ENCODE results near the gene GMEB2.

GMEB2 gene

GRCh38 chr20:63541371-63541770 is 85.5 kb downstream of the GMEB2 start:
- no CpG with 5 or more reads among the region's 28 CpGs for WGBS (ENCODE audit: extremely low coverage, insufficient coverage, insufficient read length)
- peaks cover 0 to 8% of the 10 kb centered on the region in 2 experiments for H3K4me1 ChIP-seq (ENCODE audit: control insufficient read depth in 1 of 2, insufficient read depth in 2 of 2, low read length in 2 of 2)
- H3K4me3 ChIP-seq (ENCODE audit: low read depth, low read length): no peak overlapping the region
- no peak overlapping the region for H3K9ac ChIP-seq (ENCODE audit: low read length)
- no peak overlapping the region for H2BK120ac ChIP-seq (ENCODE audit: insufficient read depth, low read length, poor library complexity)
- no peak overlapping the region for H4K8ac ChIP-seq (ENCODE audit: low read depth, low read length)
- H2BK5ac ChIP-seq (ENCODE audit: low read depth, low read length, poor library complexity): no peak overlapping the region
- H4K12ac ChIP-seq (ENCODE audit: low read depth, low read length): no peak overlapping the region
- no peak overlapping the region for H4K91ac ChIP-seq (ENCODE audit: low read depth, low read length)
- H2AK5ac ChIP-seq (ENCODE audit: low read length): no peak overlapping the region
- H2AFZ ChIP-seq (ENCODE audit: insufficient read depth, low read length, poor library complexity): no peak overlapping the region
- H3K18ac ChIP-seq (ENCODE audit: low read length): no peak overlapping the region
- H3K4me2 ChIP-seq (ENCODE audit: low read length): no peak overlapping the region
- H3K27ac ChIP-seq (ENCODE audit: low read depth, low read length): no peak overlapping the region
- no peak overlapping the region for H3K14ac ChIP-seq (ENCODE audit: low read length)
- DNase-seq: no peak
- no peak overlapping the region for H2BK12ac ChIP-seq (ENCODE audit: low read length)
- H3K23ac ChIP-seq (ENCODE audit: low read length): no peak overlapping the region
- no peaks in the 10 kb centered on the region for H3K9me3 ChIP-seq (ENCODE audit: insufficient read depth, low read depth, low read length)
- H3K27me3 ChIP-seq (ENCODE audit: insufficient read depth, low read length): no peaks in the 10 kb centered on the region
- no peaks in the 10 kb centered on the region for H3K79me1 ChIP-seq (ENCODE audit: low read length)
- H3K4ac ChIP-seq (ENCODE audit: low read depth, low read length): no peak overlapping the region
- no peaks in the 10 kb centered on the region for H3K36me3 ChIP-seq (ENCODE audit: control insufficient read depth in 1 of 2, insufficient read depth in 2 of 2, low read length in 2 of 2)
- no peaks in the 10 kb centered on the region for H3K79me2 ChIP-seq (ENCODE audit: control insufficient read depth, insufficient read depth, low read length, poor library complexity)

- Histone ChIP-seq H2BK120ac (ENCODE audit: insufficient read depth, low read length, poor library complexity) (no peak overlapping the region), H3K27me3 (ENCODE audit: insufficient read depth, low read length) (no peaks in the 10 kb centered on the region), H2AFZ (ENCODE audit: insufficient read depth, low read length, poor library complexity) (no peak overlapping the region), H3K79me2 (ENCODE audit: control insufficient read depth, insufficient read depth, low read length, poor library complexity) (no peaks in the 10 kb centered on the region), H2BK5ac (ENCODE audit: low read depth, low read length, poor library complexity) (no peak overlapping the region), H2BK12ac (ENCODE audit: low read length) (no peak overlapping the region), H3K4me2 (ENCODE audit: low read length) (no peak overlapping the region), H4K8ac (ENCODE audit: low read depth, low read length) (no peak overlapping the region), H3K4ac (ENCODE audit: low read depth, low read length) (no peak overlapping the region), H3K36me3 (ENCODE audit: control insufficient read depth in 1 of 2, insufficient read depth in 2 of 2, low read length in 2 of 2) (no peaks in the 10 kb centered on the region), H3K23ac (ENCODE audit: low read length) (no peak overlapping the region), H3K4me1 (ENCODE audit: control insufficient read depth in 1 of 2, insufficient read depth in 2 of 2, low read length in 2 of 2) (peaks cover 0 to 8% of the 10 kb centered on the region in 2 experiments), H3K18ac (ENCODE audit: low read length) (no peak overlapping the region), H3K9ac (ENCODE audit: low read length) (no peak overlapping the region), H3K9me3 (ENCODE audit: insufficient read depth, low read depth, low read length) (no peaks in the 10 kb centered on the region), H3K14ac (ENCODE audit: low read length) (no peak overlapping the region), H4K91ac (ENCODE audit: low read depth, low read length) (no peak overlapping the region), H4K12ac (ENCODE audit: low read depth, low read length) (no peak overlapping the region), H2AK5ac (ENCODE audit: low read length) (no peak overlapping the region), H3K79me1 (ENCODE audit: low read length) (no peaks in the 10 kb centered on the region), H3K4me3 (ENCODE audit: low read depth, low read length) (no peak overlapping the region), H3K27ac (ENCODE audit: low read depth, low read length) (no peak overlapping the region)
- DNase-seq: no peak
- WGBS (ENCODE audit: extremely low coverage, insufficient coverage, insufficient read length): no CpG with 5 or more reads among the region's 49 CpGs
These were observed 86.3 kb downstream of the GMEB2 start for GRCh38 chr20:63540417-63541186.

- no peak overlapping the region for H2BK120ac ChIP-seq (ENCODE audit: insufficient read depth, low read length, poor library complexity)
- H4K91ac ChIP-seq (ENCODE audit: low read depth, low read length): no peak overlapping the region
- H3K79me1 ChIP-seq (ENCODE audit: low read length): no peaks in the 10 kb centered on the region
- no peak overlapping the region for H3K4me3 ChIP-seq (ENCODE audit: low read depth, low read length)
- H3K27me3 ChIP-seq (ENCODE audit: insufficient read depth, low read length): no peaks in the 10 kb centered on the region
- H3K4me1 ChIP-seq (ENCODE audit: control insufficient read depth in 1 of 2, insufficient read depth in 2 of 2, low read length in 2 of 2): peaks cover 0 to 5% of the 10 kb centered on the region in 2 experiments
- H3K23ac ChIP-seq (ENCODE audit: low read length): no peak overlapping the region
- no peak overlapping the region for H4K8ac ChIP-seq (ENCODE audit: low read depth, low read length)
- H3K9me3 ChIP-seq (ENCODE audit: insufficient read depth, low read depth, low read length): no peaks in the 10 kb centered on the region
- H2AFZ ChIP-seq (ENCODE audit: insufficient read depth, low read length, poor library complexity): no peak overlapping the region
- H3K79me2 ChIP-seq (ENCODE audit: control insufficient read depth, insufficient read depth, low read length, poor library complexity): no peaks in the 10 kb centered on the region
- no peak overlapping the region for H3K4ac ChIP-seq (ENCODE audit: low read depth, low read length)
- no peak overlapping the region for H3K4me2 ChIP-seq (ENCODE audit: low read length)
- no peak overlapping the region for H4K12ac ChIP-seq (ENCODE audit: low read depth, low read length)
- DNase-seq: no peak
- H3K36me3 ChIP-seq (ENCODE audit: control insufficient read depth in 1 of 2, insufficient read depth in 2 of 2, low read length in 2 of 2): no peaks in the 10 kb centered on the region
- no peak overlapping the region for H3K14ac ChIP-seq (ENCODE audit: low read length)
- H2AK5ac ChIP-seq (ENCODE audit: low read length): no peak overlapping the region
- H3K18ac ChIP-seq (ENCODE audit: low read length): no peak overlapping the region
- no peak overlapping the region for H2BK12ac ChIP-seq (ENCODE audit: low read length)
- no peak overlapping the region for H3K27ac ChIP-seq (ENCODE audit: low read depth, low read length)
- no CpG with 5 or more reads among the region's 29 CpGs for WGBS (ENCODE audit: extremely low coverage, insufficient coverage, insufficient read length)
- no peak overlapping the region for H2BK5ac ChIP-seq (ENCODE audit: low read depth, low read length, poor library complexity)
- H3K9ac ChIP-seq (ENCODE audit: low read length): no peak overlapping the region
These were observed 87.2 kb downstream of the GMEB2 start for GRCh38 chr20:63539441-63540370.

GRCh38 chr20:63539092-63539430 is 87.8 kb downstream of the GMEB2 start:
- H3K27ac ChIP-seq (ENCODE audit: low read depth, low read length): no peak overlapping the region
- H2AK5ac ChIP-seq (ENCODE audit: low read length): no peak overlapping the region
- H3K18ac ChIP-seq (ENCODE audit: low read length): no peak overlapping the region
- WGBS (ENCODE audit: extremely low coverage, insufficient coverage, insufficient read length): no CpG with 5 or more reads among the region's 12 CpGs
- H2BK120ac ChIP-seq (ENCODE audit: insufficient read depth, low read length, poor library complexity): no peak overlapping the region
- H3K4me1 ChIP-seq (ENCODE audit: control insufficient read depth in 1 of 2, insufficient read depth in 2 of 2, low read length in 2 of 2): peaks cover 0 to 5% of the 10 kb centered on the region in 2 experiments
- no peak overlapping the region for H3K23ac ChIP-seq (ENCODE audit: low read length)
- no peaks in the 10 kb centered on the region for H3K36me3 ChIP-seq (ENCODE audit: control insufficient read depth in 1 of 2, insufficient read depth in 2 of 2, low read length in 2 of 2)
- H3K4ac ChIP-seq (ENCODE audit: low read depth, low read length): no peak overlapping the region
- DNase-seq: no peak
- H3K9me3 ChIP-seq (ENCODE audit: insufficient read depth, low read depth, low read length): no peaks in the 10 kb centered on the region
- H2AFZ ChIP-seq (ENCODE audit: insufficient read depth, low read length, poor library complexity): no peak overlapping the region
- H3K79me1 ChIP-seq (ENCODE audit: low read length): no peaks in the 10 kb centered on the region
- no peak overlapping the region for H3K14ac ChIP-seq (ENCODE audit: low read length)
- no peaks in the 10 kb centered on the region for H3K79me2 ChIP-seq (ENCODE audit: control insufficient read depth, insufficient read depth, low read length, poor library complexity)
- H2BK5ac ChIP-seq (ENCODE audit: low read depth, low read length, poor library complexity): no peak overlapping the region
- no peak overlapping the region for H4K12ac ChIP-seq (ENCODE audit: low read depth, low read length)
- no peak overlapping the region for H3K4me2 ChIP-seq (ENCODE audit: low read length)
- no peak overlapping the region for H4K91ac ChIP-seq (ENCODE audit: low read depth, low read length)
- no peak overlapping the region for H3K9ac ChIP-seq (ENCODE audit: low read length)
- H3K27me3 ChIP-seq (ENCODE audit: insufficient read depth, low read length): no peaks in the 10 kb centered on the region
- no peak overlapping the region for H2BK12ac ChIP-seq (ENCODE audit: low read length)
- H3K4me3 ChIP-seq (ENCODE audit: low read depth, low read length): no peak overlapping the region
- H4K8ac ChIP-seq (ENCODE audit: low read depth, low read length): no peak overlapping the region
